Glutamatergic neuron (in vitro differentiated cells): ENCODE data around the gene KRTAP21-2. TPM values are rescaled to one million over a fixed set of nuclear protein-coding genes. Genes with fewer than 3 reads are reported as not detected.

Experiments used
- DNase-seq: peaks from one replicate; pipeline ENCODE4 v3.0.0; 2022
- H3K27ac Mint-ChIP-seq: one replicate; pipeline ENCODE4 v1.8.0; 2020; ENCODE audit warnings: mild to moderate bottlenecking, mixed read lengths, inconsistent platforms; ENCODE audit not compliant: unreplicated experiment
- H3K27me3 Mint-ChIP-seq: one replicate; pipeline ENCODE4 v1.8.0; 2020; ENCODE audit warnings: mild to moderate bottlenecking, moderate library complexity, mixed read lengths, inconsistent platforms; ENCODE audit not compliant: unreplicated experiment
- H3K36me3 Mint-ChIP-seq: one replicate; pipeline ENCODE4 v1.8.0; 2020; ENCODE audit warnings: mild to moderate bottlenecking, mixed read lengths, inconsistent platforms; ENCODE audit not compliant: unreplicated experiment
- H3K4me1 Mint-ChIP-seq: one replicate; pipeline ENCODE4 v1.8.0; 2020; ENCODE audit warnings: mild to moderate bottlenecking, low read depth, mixed read lengths, inconsistent platforms; ENCODE audit not compliant: unreplicated experiment
- H3K4me3 Mint-ChIP-seq: one replicate; pipeline ENCODE4 v1.8.0; 2020; ENCODE audit warnings: mild to moderate bottlenecking, mixed read lengths, inconsistent platforms; ENCODE audit not compliant: unreplicated experiment
- H3K9me3 Mint-ChIP-seq: one replicate; pipeline ENCODE4 v1.8.0; 2020; ENCODE audit warnings: mild to moderate bottlenecking, moderate library complexity, mixed read lengths, inconsistent platforms; ENCODE audit not compliant: unreplicated experiment
- CTCF ChIP-seq: fragments of 200-600 bp; sonication (generic); IDR thresholded peaks from one replicate; pipeline ENCODE4 v1.5.0; 2021; ENCODE audit not compliant: partially characterized antibody, unreplicated experiment
- total RNA-seq: library from RNA; stranded (reverse); fragmentation: NEBNext Ultra II Directional; extraction: Animal tissue kit (Norgen Biotek cat#: 25700); gene quantifications from one replicate; pipeline ENCODE4 v1.2.1, GENCODE V29; 2021; ENCODE audit not compliant: unreplicated experiment

KRTAP21-2 gene
- total RNA-seq, 1 donor from 2014 or later, result not detected

- Mint-ChIP-seq H3K27ac (no peak overlapping the region), H3K36me3 (no peaks in the 10 kb centered on the region), H3K9me3 (no peaks in the 10 kb centered on the region), H3K27me3 (peaks cover 4% of the 10 kb centered on the region), H3K4me1 (no peaks in the 10 kb centered on the region), H3K4me3 (no peak overlapping the region)
- DNase-seq, result no peak
- no peak for TF ChIP-seq CTCF
Measured at GRCh38 chr21:30713766-30714165, 33.3 kb downstream of the KRTAP21-2 start.

GRCh38 chr21:30710499-30710898, 36.6 kb downstream of the KRTAP21-2 start:
- no peak overlapping the region for H3K27ac Mint-ChIP-seq
- H3K27me3 Mint-ChIP-seq, result no peaks in the 10 kb centered on the region

GRCh38 chr21:30707409-30707808, 39.6 kb downstream of the KRTAP21-2 start:
- DNase-seq, result no peak
- H3K27me3 Mint-ChIP-seq, result no peaks in the 10 kb centered on the region
- no peak overlapping the region for H3K27ac Mint-ChIP-seq
- H3K36me3 Mint-ChIP-seq, result no peaks in the 10 kb centered on the region
- no peak overlapping the region for H3K4me3 Mint-ChIP-seq
- no peaks in the 10 kb centered on the region for H3K4me1 Mint-ChIP-seq
- no peak for TF ChIP-seq CTCF
- H3K9me3 Mint-ChIP-seq, result no peaks in the 10 kb centered on the region

More at GRCh38 chr21:30710499-30710898, 36.6 kb downstream of the KRTAP21-2 start:
- TF ChIP-seq CTCF, result no peak
- Mint-ChIP-seq H3K4me3 (no peak overlapping the region), H3K9me3 (no peaks in the 10 kb centered on the region), H3K4me1 (no peaks in the 10 kb centered on the region), H3K36me3 (no peaks in the 10 kb centered on the region)
- no peak for DNase-seq

Other genes with a start within 250 kb of the KRTAP21-2 start
- gene KRTAP19-5, start 245.1 kb downstream of the KRTAP21-2 start, total RNA-seq, result not detected
- not detected for gene KRTAP19-6, start 205.4 kb downstream of the KRTAP21-2 start, total RNA-seq
- not detected for gene KRTAP19-7, start 185.9 kb downstream of the KRTAP21-2 start, total RNA-seq
- not detected for gene KRTAP22-2, start 156.9 kb downstream of the KRTAP21-2 start, total RNA-seq
- not detected for gene KRTAP6-3, start 154.8 kb downstream of the KRTAP21-2 start, total RNA-seq
- gene KRTAP6-2, start 148.4 kb downstream of the KRTAP21-2 start, total RNA-seq, result not detected
- not detected for gene KRTAP22-1, start 146.2 kb downstream of the KRTAP21-2 start, total RNA-seq
- not detected for gene KRTAP6-1, start 133.3 kb downstream of the KRTAP21-2 start, total RNA-seq
- not detected for gene KRTAP20-1, start 130.8 kb downstream of the KRTAP21-2 start, total RNA-seq
- gene KRTAP20-4, start 126.6 kb downstream of the KRTAP21-2 start, total RNA-seq, result not detected
- gene KRTAP20-2, start 112.1 kb downstream of the KRTAP21-2 start, total RNA-seq, result not detected
- not detected for gene KRTAP20-3, start 104.4 kb downstream of the KRTAP21-2 start, total RNA-seq
- gene KRTAP21-3, start 28.5 kb downstream of the KRTAP21-2 start, total RNA-seq, result not detected
- not detected for gene KRTAP21-1, start 8.2 kb upstream of the KRTAP21-2 start, total RNA-seq
- gene KRTAP8-1, start 66.0 kb upstream of the KRTAP21-2 start, total RNA-seq, result not detected
- gene KRTAP7-1, start 82.5 kb upstream of the KRTAP21-2 start, total RNA-seq, result not detected
- gene KRTAP11-1, start 134.3 kb upstream of the KRTAP21-2 start, total RNA-seq, result not detected